Activated naive CD8-positive, alpha-beta T cell treated with anti-CD3 and anti-CD28 coated beads, Interleukin-2, amount 50 U/mL, for 24 hours (primary cell): Measurements from ENCODE around the gene DIAPH2.

ENCODE experiments used
- ATAC-seq: fragments of 150-1000 bp; cut with Tn5 transposase; one replicate; pipeline ENCODE4 v1.10.0; 2021
- DNase-seq: peaks from one replicate; pipeline ENCODE4 v3.0.0; 2021
- H3K27ac Mint-ChIP-seq: one replicate; pipeline ENCODE4 v1.8.0; 2021; ENCODE audit warnings: mild to moderate bottlenecking, mixed read lengths
- H3K27me3 Mint-ChIP-seq: one replicate; pipeline ENCODE4 v1.8.0; 2021; ENCODE audit warnings: mixed read lengths
- H3K36me3 Mint-ChIP-seq: one replicate; pipeline ENCODE4 v1.8.0; 2021; ENCODE audit warnings: low read depth, mixed read lengths
- H3K4me1 Mint-ChIP-seq: one replicate; pipeline ENCODE4 v1.8.0; 2021; ENCODE audit warnings: mixed read lengths
- H3K4me3 Mint-ChIP-seq: one replicate; pipeline ENCODE4 v1.8.0; 2021; ENCODE audit warnings: mild to moderate bottlenecking, moderate library complexity, mixed read lengths
- H3K9me3 Mint-ChIP-seq: one replicate; pipeline ENCODE4 v1.8.0; 2021; ENCODE audit warnings: mixed read lengths

The DIAPH2 gene

DNA sequence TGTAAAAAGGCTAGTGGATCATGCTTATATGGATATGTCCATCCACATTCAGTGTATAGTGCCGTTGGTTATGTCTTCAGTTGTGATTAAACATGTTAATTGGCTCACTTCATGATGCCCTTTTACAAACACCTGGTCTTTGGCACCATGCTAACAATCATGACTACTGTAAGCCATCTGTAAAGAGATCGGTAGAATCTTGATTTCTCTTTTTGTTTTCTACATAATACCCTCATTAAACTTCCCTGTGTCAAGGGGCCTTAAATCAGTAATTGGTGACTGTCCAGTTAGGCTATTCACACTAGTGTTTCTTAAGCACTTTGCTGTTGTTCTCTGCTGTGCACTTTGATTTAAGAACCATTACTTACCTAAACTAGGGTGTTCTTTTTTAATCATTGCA, 674.3 kb downstream of the DIAPH2 start:
- no peaks in the 10 kb centered on the region for H3K27me3 Mint-ChIP-seq
- H3K4me1 Mint-ChIP-seq, result no peaks in the 10 kb centered on the region
- H3K36me3 Mint-ChIP-seq, result no peaks in the 10 kb centered on the region
- DNase-seq (no peak), ATAC-seq (no peak)
- H3K4me3 Mint-ChIP-seq, result no peak overlapping the region
- H3K27ac Mint-ChIP-seq, result no peak overlapping the region
- H3K9me3 Mint-ChIP-seq, result no peaks in the 10 kb centered on the region

- Mint-ChIP-seq H3K27me3 (no peaks in the 10 kb centered on the region), H3K36me3 (no peaks in the 10 kb centered on the region), H3K4me1 (no peaks in the 10 kb centered on the region), H3K9me3 (no peaks in the 10 kb centered on the region), H3K27ac (no peak overlapping the region), H3K4me3 (no peak overlapping the region)
- ATAC-seq (no peak), DNase-seq (no peak)
Observed at GRCh38 chrX:97363843-97364242, 679.2 kb downstream of the DIAPH2 start.

DNA sequence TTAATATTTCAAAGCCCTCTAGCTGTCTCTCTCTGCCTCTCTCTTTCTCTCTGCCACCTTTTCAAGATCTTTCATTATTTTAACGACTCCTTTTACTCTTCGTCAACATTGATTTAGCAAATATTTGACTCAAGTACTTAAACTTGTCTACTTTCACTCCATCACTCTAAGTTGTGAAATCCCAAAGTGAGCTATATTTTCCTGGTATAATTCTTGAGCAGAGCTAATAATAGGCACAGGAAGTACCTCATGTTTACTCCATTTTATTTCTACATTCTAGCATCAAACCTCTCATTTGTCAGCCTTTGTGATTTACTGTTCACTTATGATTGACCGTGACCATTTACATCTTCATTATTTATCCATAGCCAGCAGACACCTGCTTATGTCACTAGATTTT, 681.6 kb downstream of the DIAPH2 start:
- no peak overlapping the region for H3K27ac Mint-ChIP-seq
- H3K36me3 Mint-ChIP-seq, result no peaks in the 10 kb centered on the region
- no peak for ATAC-seq
- no peaks in the 10 kb centered on the region for H3K27me3 Mint-ChIP-seq
- H3K4me1 Mint-ChIP-seq, result no peaks in the 10 kb centered on the region
- no peak for DNase-seq
- H3K4me3 Mint-ChIP-seq, result no peak overlapping the region
- H3K9me3 Mint-ChIP-seq, result no peaks in the 10 kb centered on the region

DNA sequence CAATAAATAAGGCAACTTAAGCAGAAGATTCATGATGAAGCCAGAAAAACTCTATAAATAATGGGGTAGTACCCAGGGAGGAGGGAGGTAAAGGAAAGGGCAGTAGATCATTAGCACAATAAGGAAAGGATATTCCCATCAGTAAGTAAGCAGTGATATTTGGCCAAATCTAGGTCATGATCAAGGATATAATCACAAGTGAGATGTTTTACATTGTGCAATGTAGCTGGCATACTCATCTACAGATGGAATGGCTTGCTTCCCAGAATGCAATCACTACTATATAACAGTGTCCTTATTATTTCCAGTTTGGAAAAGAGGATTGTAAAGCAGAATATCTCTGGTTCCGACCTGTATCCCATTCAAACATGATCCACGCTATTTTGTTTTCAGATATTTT, 682.5 kb downstream of the DIAPH2 start:
- no peaks in the 10 kb centered on the region for H3K9me3 Mint-ChIP-seq
- no peaks in the 10 kb centered on the region for H3K36me3 Mint-ChIP-seq
- ATAC-seq, result no peak
- H3K4me3 Mint-ChIP-seq, result no peak overlapping the region
- no peaks in the 10 kb centered on the region for H3K4me1 Mint-ChIP-seq
- H3K27ac Mint-ChIP-seq, result no peak overlapping the region
- no peak for DNase-seq
- no peaks in the 10 kb centered on the region for H3K27me3 Mint-ChIP-seq

GRCh38 chrX:97369947-97370346, 685.3 kb downstream of the DIAPH2 start:
- H3K4me1 Mint-ChIP-seq, result no peaks in the 10 kb centered on the region
- DNase-seq (no peak), ATAC-seq (no peak)
- no peaks in the 10 kb centered on the region for H3K27me3 Mint-ChIP-seq
- no peak overlapping the region for H3K27ac Mint-ChIP-seq
- H3K36me3 Mint-ChIP-seq, result no peaks in the 10 kb centered on the region
- no peak overlapping the region for H3K4me3 Mint-ChIP-seq
- no peaks in the 10 kb centered on the region for H3K9me3 Mint-ChIP-seq

DNA sequence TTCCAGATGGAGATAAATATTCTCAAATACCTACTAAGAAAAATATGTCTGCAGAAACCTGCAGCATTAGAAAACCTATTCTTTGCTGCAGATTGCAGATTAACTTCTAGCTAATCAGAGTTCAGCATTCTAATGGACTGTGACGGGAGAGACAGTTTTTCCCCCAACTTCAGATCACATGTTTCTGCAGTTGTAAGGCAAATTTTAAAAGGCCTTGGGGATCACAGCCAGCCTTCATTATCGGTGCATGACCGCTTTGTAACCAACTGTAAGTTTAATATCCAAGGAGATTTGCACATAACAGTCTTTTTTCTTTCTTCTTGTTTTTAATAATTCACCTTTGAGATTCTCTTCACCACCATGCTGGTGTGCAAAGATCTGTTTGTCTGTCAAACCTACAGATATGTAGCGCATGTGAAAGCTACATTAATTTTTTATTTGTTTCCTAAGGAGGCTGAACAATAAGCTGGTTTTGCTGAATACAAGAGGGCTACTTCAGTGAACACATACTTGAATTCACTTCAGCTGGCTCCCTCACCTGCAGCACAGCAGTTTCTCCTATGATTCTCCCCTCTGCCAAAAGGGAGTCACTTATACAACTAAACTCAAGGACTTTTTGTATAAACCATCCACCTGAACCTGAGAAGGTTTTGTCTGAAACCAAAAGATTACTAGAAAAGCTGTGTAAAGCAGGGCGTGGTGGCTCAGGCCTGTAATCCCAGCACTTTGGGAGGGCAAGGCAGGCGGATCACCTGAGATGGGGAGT, 687.5 kb downstream of the DIAPH2 start:
- H3K4me1 Mint-ChIP-seq, result no peaks in the 10 kb centered on the region
- H3K9me3 Mint-ChIP-seq, result no peaks in the 10 kb centered on the region
- DNase-seq (no peak), ATAC-seq (no peak)
- no peak overlapping the region for H3K27ac Mint-ChIP-seq
- H3K27me3 Mint-ChIP-seq, result no peaks in the 10 kb centered on the region
- H3K4me3 Mint-ChIP-seq, result no peak overlapping the region
- no peaks in the 10 kb centered on the region for H3K36me3 Mint-ChIP-seq

DNA sequence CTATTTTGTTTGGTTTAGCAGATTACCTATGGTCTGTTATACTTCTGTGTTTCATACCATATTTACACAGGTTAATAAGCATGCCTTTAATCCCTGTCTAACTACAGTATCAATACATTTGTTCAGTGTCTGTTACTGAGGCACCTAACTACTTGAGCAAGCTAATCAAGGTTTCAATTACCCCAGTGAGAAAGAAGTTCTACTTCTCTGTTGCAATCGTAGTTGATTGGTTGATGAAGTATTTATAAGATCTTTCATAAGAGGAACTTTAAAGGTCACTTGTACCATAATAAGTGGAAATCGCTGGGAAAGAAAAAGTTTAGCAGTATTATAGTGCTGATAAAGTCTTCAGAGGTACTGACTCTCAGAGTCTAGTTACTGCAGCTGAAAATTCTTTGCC, 689.6 kb downstream of the DIAPH2 start:
- H3K9me3 Mint-ChIP-seq, result no peaks in the 10 kb centered on the region
- no peaks in the 10 kb centered on the region for H3K4me1 Mint-ChIP-seq
- no peak for ATAC-seq
- no peak overlapping the region for H3K27ac Mint-ChIP-seq
- no peak for DNase-seq
- H3K27me3 Mint-ChIP-seq, result no peaks in the 10 kb centered on the region
- H3K4me3 Mint-ChIP-seq, result no peak overlapping the region
- no peaks in the 10 kb centered on the region for H3K36me3 Mint-ChIP-seq

DNA sequence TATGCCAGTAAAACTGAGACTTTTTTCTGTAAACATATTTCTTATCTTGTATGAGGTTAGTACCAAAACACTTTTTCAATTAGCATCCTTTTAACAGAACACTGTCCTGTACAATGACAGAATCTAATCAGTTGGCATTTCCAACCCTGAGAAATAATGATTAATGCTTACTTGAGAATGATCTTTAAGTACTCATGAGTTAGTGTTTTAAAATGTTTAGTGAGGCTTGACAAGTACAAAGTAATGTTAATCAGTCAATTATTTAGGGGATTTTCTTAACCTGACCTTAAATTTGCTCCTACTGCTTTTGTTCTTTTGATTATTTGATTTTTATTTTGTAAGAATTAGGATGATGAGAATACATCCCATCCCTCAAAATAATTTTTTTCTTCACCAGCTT, 695.6 kb downstream of the DIAPH2 start:
- Mint-ChIP-seq H3K4me1 (no peaks in the 10 kb centered on the region), H3K27me3 (no peaks in the 10 kb centered on the region), H3K9me3 (no peaks in the 10 kb centered on the region), H3K36me3 (no peaks in the 10 kb centered on the region), H3K4me3 (no peak overlapping the region), H3K27ac (no peak overlapping the region)
- ATAC-seq, result no peak
- no peak for DNase-seq

- H3K4me3 Mint-ChIP-seq, result no peak overlapping the region
- no peaks in the 10 kb centered on the region for H3K9me3 Mint-ChIP-seq
- no peak for DNase-seq
- H3K27me3 Mint-ChIP-seq, result no peaks in the 10 kb centered on the region
- no peak overlapping the region for H3K27ac Mint-ChIP-seq
- ATAC-seq, result no peak
- peaks cover 6% of the 10 kb centered on the region for H3K4me1 Mint-ChIP-seq
- H3K36me3 Mint-ChIP-seq, result peaks cover 3% of the 10 kb centered on the region
Observed at GRCh38 chrX:97384685-97385084, 700.0 kb downstream of the DIAPH2 start.

- Mint-ChIP-seq H3K9me3 (no peaks in the 10 kb centered on the region), H3K4me3 (no peak overlapping the region), H3K36me3 (peaks cover 3% of the 10 kb centered on the region), H3K27ac (no peak overlapping the region), H3K4me1 (peaks cover 12% of the 10 kb centered on the region), H3K27me3 (no peaks in the 10 kb centered on the region)
- no peak for DNase-seq
- ATAC-seq, result no peak
Observed at GRCh38 chrX:97387004-97387403, 702.4 kb downstream of the DIAPH2 start.

DNA sequence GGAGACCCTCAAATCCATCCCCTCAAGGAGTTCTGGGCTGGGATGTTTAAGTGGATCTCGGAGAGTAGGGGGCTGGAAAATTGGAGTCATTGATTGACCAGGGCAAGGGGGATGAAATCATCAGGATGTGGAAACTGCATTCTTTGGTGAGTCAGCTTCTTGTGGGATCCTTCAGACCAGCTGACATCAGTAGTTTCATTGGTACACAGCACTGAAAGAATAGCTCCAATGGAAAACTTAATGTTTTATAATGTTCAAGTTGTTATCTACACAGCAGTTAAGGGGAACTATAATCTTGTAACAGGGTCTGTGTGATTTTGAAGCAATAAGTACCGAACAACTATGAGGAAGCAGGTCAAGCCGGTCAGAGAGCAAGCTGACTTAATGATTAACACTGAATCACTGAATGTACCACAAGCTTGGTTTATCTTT, 705.1 kb downstream of the DIAPH2 start:
- Mint-ChIP-seq H3K27ac (peak overlapping the region; percentile 75), H3K27me3 (no peaks in the 10 kb centered on the region), H3K9me3 (no peaks in the 10 kb centered on the region), H3K4me1 (peaks cover 12% of the 10 kb centered on the region), H3K4me3 (no peak overlapping the region), H3K36me3 (peaks cover 3% of the 10 kb centered on the region)
- DNase-seq, result no peak
- ATAC-seq, result peak; percentile 57

DNA sequence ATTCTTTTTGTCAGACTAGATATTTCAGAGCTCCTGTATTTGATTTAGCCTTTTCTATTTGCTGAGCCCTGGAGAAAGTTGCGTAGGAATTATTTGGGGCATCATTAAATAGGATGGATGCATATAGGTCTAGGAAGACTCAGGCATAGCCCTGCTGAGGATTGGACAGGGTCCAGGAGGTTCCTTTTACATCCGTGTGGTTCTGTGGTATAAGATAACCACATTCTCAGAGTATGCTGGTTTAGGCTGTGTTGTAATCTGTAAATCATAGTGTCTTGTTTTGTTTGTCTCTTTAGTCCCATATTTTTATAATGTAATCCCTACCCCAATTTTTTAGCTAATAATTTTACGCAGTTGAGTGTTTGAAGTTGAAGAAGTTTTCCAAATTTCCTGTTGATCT, 712.7 kb downstream of the DIAPH2 start:
- DNase-seq (no peak), ATAC-seq (no peak)
- peaks cover 48% of the 10 kb centered on the region for H3K4me1 Mint-ChIP-seq
- no peaks in the 10 kb centered on the region for H3K9me3 Mint-ChIP-seq
- H3K27me3 Mint-ChIP-seq, result no peaks in the 10 kb centered on the region
- peak overlapping the region; percentile 53 for H3K4me3 Mint-ChIP-seq
- peak overlapping the region; percentile 84 for H3K27ac Mint-ChIP-seq
- no peaks in the 10 kb centered on the region for H3K36me3 Mint-ChIP-seq

DNA sequence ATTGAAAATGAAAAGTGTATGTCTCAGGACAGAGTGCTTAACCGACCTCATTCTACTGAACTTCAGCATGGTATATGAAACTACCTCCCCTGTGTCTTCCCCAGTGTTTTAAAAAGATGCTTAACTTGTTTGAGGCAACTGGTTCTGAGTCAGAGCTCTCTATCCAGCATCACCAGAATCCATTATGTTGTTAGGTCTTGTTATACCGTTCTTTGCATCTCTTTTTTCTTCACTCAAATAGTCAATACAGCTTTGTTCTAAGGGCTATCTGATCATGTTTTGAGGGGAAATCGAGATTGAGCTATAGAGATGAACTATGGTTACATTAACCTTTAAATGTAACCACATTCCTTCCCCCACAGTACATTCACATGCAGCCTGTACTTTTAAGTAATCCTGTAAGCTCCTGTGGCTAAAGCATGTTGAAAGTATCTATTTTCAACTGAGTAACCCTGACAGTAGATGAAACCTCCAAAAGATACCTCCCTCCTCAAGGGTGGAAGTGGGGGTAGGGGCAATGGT, 713.4 kb downstream of the DIAPH2 start:
- Mint-ChIP-seq H3K27me3 (no peaks in the 10 kb centered on the region), H3K4me1 (peaks cover 54% of the 10 kb centered on the region), H3K36me3 (no peaks in the 10 kb centered on the region), H3K27ac (peak overlapping the region; percentile 84), H3K9me3 (no peaks in the 10 kb centered on the region), H3K4me3 (peak overlapping the region; percentile 53)
- DNase-seq (no peak), ATAC-seq (peak; percentile 83)

DNA sequence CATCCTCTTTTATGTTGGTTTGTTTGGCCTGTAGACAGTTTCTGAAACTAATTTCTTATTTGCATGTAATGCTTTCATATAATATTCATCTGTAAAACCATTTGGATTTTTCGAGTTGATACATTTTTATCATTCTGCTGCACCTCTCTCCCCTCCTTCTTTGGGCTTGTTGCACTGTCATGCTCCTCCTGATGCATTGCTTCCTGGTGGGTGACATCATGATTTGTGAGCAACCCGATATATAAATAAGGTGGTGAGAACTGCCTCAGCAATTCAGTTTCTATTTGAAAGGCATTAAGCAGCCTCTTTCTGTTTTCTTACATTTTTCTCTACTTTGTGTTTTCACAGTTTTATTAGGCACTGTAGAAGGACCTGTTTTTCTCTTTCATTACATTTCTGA, 714.8 kb downstream of the DIAPH2 start:
- DNase-seq (no peak), ATAC-seq (no peak)
- Mint-ChIP-seq H3K9me3 (no peaks in the 10 kb centered on the region), H3K36me3 (no peaks in the 10 kb centered on the region), H3K4me1 (peaks cover 58% of the 10 kb centered on the region), H3K4me3 (no peak overlapping the region), H3K27me3 (no peaks in the 10 kb centered on the region), H3K27ac (no peak overlapping the region)

DNA sequence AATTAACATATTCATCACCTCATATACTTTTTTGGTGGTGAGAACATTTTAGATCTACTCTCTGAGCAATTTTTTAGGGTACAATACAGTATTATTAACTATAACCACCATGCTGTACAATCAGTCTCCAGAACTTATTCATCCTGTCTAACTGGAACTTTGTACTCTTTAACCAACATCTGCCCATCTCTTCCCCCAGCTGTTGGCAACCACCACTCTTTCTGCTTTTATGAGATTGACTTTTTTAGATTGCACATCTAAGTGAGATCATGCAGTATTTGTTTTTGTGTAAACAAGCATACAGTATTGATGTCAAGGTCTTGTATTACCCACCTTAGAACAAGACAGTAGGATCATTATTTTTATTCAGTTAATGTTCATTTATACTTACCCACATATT, 715.9 kb downstream of the DIAPH2 start:
- DNase-seq, result no peak
- no peak for ATAC-seq
- H3K36me3 Mint-ChIP-seq, result no peaks in the 10 kb centered on the region
- no peaks in the 10 kb centered on the region for H3K9me3 Mint-ChIP-seq
- no peak overlapping the region for H3K27ac Mint-ChIP-seq
- H3K4me3 Mint-ChIP-seq, result no peak overlapping the region
- no peaks in the 10 kb centered on the region for H3K27me3 Mint-ChIP-seq
- H3K4me1 Mint-ChIP-seq, result peaks cover 58% of the 10 kb centered on the region

DNA sequence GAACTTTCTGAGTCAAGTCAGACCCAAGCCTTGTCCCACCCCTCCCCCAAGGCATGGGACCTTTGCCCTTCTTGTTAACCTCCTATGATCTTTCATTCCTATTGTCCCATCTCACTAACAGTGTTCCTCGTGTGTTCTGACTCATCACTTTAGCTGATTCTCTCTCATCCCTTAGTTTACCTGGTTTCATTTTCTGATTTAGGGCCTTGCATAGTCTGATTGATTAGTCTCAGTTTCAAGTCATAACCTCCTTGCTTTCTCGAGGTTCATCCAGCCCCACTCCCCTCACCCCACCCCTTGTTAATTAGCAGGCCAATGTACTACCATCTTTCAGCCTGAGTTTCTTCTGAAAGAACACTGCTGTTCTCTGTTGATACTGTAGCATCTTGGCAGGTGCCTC, 716.5 kb downstream of the DIAPH2 start:
- Mint-ChIP-seq H3K27me3 (no peaks in the 10 kb centered on the region), H3K36me3 (no peaks in the 10 kb centered on the region), H3K9me3 (no peaks in the 10 kb centered on the region), H3K27ac (peak overlapping the region; percentile 61), H3K4me1 (peaks cover 58% of the 10 kb centered on the region), H3K4me3 (no peak overlapping the region)
- ATAC-seq (no peak), DNase-seq (no peak)
